Omental fat pad (tissue), 4 donors: Measurements from ENCODE around the gene MAFG. TPM values are rescaled to one million over a fixed set of nuclear protein-coding genes. Genes with fewer than 3 reads are reported as not detected.
A peak's percentile ranks its signal among the peaks of the same experiment; 100 is the strongest.

Experiments used
- ATAC-seq: fragments of 150-250 bp; one replicate; pipeline ENCODE4 v1.9.1; 2016; ENCODE audit warnings: mild to moderate bottlenecking, moderate library complexity; ENCODE audit not compliant: low FRiP score
- DNase-seq: peaks from one replicate; pipeline ENCODE4 v3.0.0-alpha.2; 2019; ENCODE audit warnings: low spot score
- total RNA-seq, 4 donors: library from RNA; depleted of rRNA; stranded (reverse); fragments of >200 nt; gene quantifications; one replicate each; pipeline ENCODE4 v1.1.0, GENCODE V29; 2016
- TF ChIP-seq, protein P1 (sequence below), 3 donors: fragments of 450-650 bp; IDR thresholded peaks; one replicate each; pipeline ENCODE4 v1.5.1; 2016 to 2017; ENCODE audit warnings: antibody characterized with exemption in 3 of 3, mild to moderate bottlenecking in 3 of 3, moderate library complexity in 2 of 3

The MAFG gene
- total RNA-seq, 4 donors from 2014 or later, result 22.2 to 31.5 (median 25.6) TPM

GRCh38 chr17:81930142-81931125 is 2.9 kb upstream of the MAFG start:
- TF ChIP-seq, protein P1, sequence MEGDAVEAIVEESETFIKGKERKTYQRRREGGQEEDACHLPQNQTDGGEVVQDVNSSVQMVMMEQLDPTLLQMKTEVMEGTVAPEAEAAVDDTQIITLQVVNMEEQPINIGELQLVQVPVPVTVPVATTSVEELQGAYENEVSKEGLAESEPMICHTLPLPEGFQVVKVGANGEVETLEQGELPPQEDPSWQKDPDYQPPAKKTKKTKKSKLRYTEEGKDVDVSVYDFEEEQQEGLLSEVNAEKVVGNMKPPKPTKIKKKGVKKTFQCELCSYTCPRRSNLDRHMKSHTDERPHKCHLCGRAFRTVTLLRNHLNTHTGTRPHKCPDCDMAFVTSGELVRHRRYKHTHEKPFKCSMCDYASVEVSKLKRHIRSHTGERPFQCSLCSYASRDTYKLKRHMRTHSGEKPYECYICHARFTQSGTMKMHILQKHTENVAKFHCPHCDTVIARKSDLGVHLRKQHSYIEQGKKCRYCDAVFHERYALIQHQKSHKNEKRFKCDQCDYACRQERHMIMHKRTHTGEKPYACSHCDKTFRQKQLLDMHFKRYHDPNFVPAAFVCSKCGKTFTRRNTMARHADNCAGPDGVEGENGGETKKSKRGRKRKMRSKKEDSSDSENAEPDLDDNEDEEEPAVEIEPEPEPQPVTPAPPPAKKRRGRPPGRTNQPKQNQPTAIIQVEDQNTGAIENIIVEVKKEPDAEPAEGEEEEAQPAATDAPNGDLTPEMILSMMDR (IDR thresholded peaks at IDR 0.05), result no peak
- DNase-seq, result no peak
- ATAC-seq, result no peak

GRCh38 chr17:81929253-81930141 is 2.0 kb upstream of the MAFG start:
- ATAC-seq, result no peak
- DNase-seq, result no peak
- TF ChIP-seq, protein P1 (IDR thresholded peaks at IDR 0.05), result no peak

DNA sequence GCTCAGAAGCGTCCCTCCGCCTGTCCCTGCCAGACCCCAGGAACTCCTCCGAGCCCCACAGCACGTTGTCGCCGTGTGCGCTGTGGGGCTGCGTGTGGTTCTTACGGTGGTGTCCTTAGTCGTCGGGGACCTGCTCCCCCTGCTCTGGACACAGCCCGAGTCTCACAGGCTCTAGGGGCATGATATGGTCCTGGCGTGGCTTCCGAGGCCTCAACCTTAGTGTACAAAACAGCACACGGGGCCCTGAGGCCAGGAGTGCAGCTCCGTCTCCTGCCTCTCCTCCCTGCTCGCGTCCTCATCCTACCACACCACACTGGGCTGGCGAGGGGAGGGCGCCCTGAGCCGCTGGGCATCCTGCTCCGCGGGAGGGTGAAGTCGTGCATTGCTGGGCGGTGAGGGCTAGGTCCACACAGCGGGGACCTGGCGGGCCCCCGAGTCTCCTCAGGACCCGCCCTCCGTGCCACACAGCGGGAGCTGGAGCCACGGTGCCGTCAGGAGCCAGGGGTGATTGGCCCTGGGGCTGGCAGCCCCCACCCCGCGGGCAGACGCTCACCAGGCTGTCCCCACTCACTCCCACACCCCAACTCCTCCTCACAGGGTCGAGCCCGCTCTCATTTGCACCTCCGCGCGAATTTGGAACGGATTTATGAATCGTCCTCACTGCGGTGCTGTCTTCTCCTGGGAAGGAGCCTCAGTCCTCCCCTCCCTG is 1.2 kb upstream of the MAFG start:
- DNase-seq (no peak), ATAC-seq (no peak)
- TF ChIP-seq, protein P1 (IDR thresholded peaks at IDR 0.05), result no peak

- DNase-seq (no peak), ATAC-seq (peak; percentile 1)
- TF ChIP-seq, protein P1 (IDR thresholded peaks at IDR 0.05), result no peak
Measured at GRCh38 chr17:81927152-81927652, 333 bp downstream of the MAFG start.

DNA sequence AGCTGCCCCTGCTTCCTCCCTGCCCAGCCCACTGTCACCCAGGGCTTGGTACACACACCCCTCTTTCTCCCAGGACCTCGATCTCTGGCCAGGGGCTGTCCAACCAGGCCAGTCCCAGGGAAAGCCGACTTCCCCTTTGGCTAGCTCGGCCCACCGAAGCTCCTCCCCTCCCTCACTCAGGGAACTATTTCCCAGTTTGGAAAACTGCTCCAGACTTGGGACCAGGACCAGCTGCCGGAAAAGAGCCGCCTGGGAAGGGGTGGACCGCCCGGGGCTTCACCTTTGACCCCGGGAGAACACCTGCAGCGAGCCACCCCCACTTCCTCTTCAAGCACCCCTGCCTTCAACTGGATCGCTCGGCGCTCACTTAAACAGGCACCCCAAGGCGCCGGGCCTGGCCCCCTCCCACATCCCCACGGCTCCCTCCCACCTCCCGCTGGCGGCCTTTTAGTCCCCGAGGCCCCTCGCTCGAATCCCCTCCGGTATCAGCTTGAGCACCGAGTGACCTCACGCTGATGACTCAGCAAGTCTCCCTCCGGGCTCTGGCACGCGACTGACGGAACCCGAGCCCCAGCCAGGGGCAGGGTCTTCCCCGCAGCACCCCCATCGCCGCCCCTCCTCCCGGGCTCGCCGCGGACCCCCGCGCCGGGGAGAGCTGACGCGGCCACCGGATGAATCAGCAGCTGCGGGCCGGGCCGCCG is 934 bp downstream of the MAFG start:
- peak; percentile 60 for DNase-seq
- TF ChIP-seq, protein P1 (IDR thresholded peaks at IDR 0.05), result no peak
- ATAC-seq, result peak; percentile 39
